K562 (cell line): ENCODE measurements around the gene OR10G8. TPM values are rescaled to one million over a fixed set of nuclear protein-coding genes. Genes with fewer than 3 reads are reported as not detected.

Experiments
- ATAC-seq: fragments of 200-7000 bp; cut with Tn5 transposase; 3 replicates; pipeline ENCODE4 v1.9.1; 2020; ENCODE audit warnings: moderate library complexity
- BruUV-seq: library from RNA; stranded (reverse); fragments of 400-500 nt; replicated peaks from 2 replicates; lab custom pipeline; 2021; lab: Mats Ljungman, UMichigan
- CTCF ChIA-PET: fragments of 300-600 bp; formaldehyde crosslinking; extraction: SDS; loops from one replicate; lab custom pipeline; 2021; ENCODE audit warnings: low intra/inter-chr PET ratio; lab: Yijun Ruan, JAX
- POLR2A ChIA-PET: fragments of 300-600, 350-650 bp; sonication (Branson Sonifier 250); formaldehyde crosslinking; extraction: SDS; loops from one replicate; lab custom pipeline; 2021; ENCODE audit warnings: antibody characterized with exemption, inconsistent platforms; lab: Yijun Ruan, JAX
- DNase-seq, 4 experiments: peaks; one replicate each; pipeline versions ENCODE4 v3.0.0 to v3.0.0-alpha.2; 2011 to 2018; ENCODE audit warnings: low spot score in 3 of 4, mixed read lengths in 3 of 4; ENCODE audit errors: extremely low read depth in 1 of 4
- FAIRE-seq: peaks from 2 replicates; lab custom pipeline; 2011; peaks lifted over from hg19 to GRCh38; lab: Jason Lieb, UNC
- H2AFZ ChIP-seq: 2 replicates; pipeline ENCODE4 v1.6.0; 2011; ENCODE audit warnings: low read depth, low read length, control low read depth, inconsistent platforms
- H3K27ac ChIP-seq: fragments of 200-600 bp; 3 replicates; pipeline ENCODE4 v1.8.0; 2011; ENCODE audit warnings: low read depth, mild to moderate bottlenecking, control low read depth, inconsistent platforms, low read length, moderate library complexity, mixed read lengths; ENCODE audit errors: extremely low read depth
- H3K27me3 ChIP-seq, 2 experiments: fragments of 300-600 bp in 1 of 2; 2 replicates in 1 of 2; 3 replicates in 1 of 2; pipeline versions ENCODE4 v1.6.0 to v1.8.0; 2011; ENCODE audit warnings: inconsistent platforms in 2 of 2, low read length in 2 of 2, mild to moderate bottlenecking in 1 of 2, mixed read lengths in 1 of 2, moderate library complexity in 1 of 2; ENCODE audit not compliant: control insufficient read depth in 2 of 2, insufficient read depth in 2 of 2
- H3K36me3 ChIP-seq: fragments of 300-600 bp; 3 replicates; pipeline ENCODE4 v1.8.0; 2011; ENCODE audit warnings: mild to moderate bottlenecking, low read length, inconsistent platforms; ENCODE audit not compliant: control insufficient read depth, insufficient read depth
- H3K4me1 ChIP-seq, 2 experiments: fragments of 200-600 bp in 1 of 2; replicated peaks in 1 of 2; 2 replicates in 1 of 2; 3 replicates in 1 of 2; pipeline versions ENCODE4 v1.5.1 to v1.8.0; 2011; ENCODE audit warnings: inconsistent platforms in 2 of 2, low read length in 2 of 2, mild to moderate bottlenecking in 1 of 2, mixed read lengths in 1 of 2, moderate library complexity in 1 of 2; ENCODE audit not compliant: control insufficient read depth in 2 of 2, insufficient read depth in 2 of 2
- H3K4me2 ChIP-seq: 2 replicates; pipeline ENCODE4 v1.6.1; 2011; ENCODE audit warnings: low read length, control low read depth, inconsistent platforms, mixed read lengths; ENCODE audit not compliant: insufficient read depth
- H3K4me3 ChIP-seq: fragments of 200-600 bp; sonication (generic), shearing (Covaris generic); 2 replicates; pipeline ENCODE4 v1.5.1; 2016; ENCODE audit warnings: control low read depth, inconsistent platforms
- H3K79me2 ChIP-seq: fragments of 200-600 bp; 3 replicates; pipeline ENCODE4 v1.8.0; 2011; ENCODE audit warnings: low read length, inconsistent platforms; ENCODE audit not compliant: control insufficient read depth, insufficient read depth
- H3K9ac ChIP-seq, 2 experiments: 2 replicates each; pipeline versions ENCODE4 v1.6.0 to v1.6.1; 2011; ENCODE audit warnings: low read depth in 2 of 2, low read length in 2 of 2, control low read depth in 1 of 2, inconsistent platforms in 1 of 2, mild to moderate bottlenecking in 1 of 2, mixed read lengths in 1 of 2; ENCODE audit not compliant: insufficient read depth in 1 of 2
- H3K9me1 ChIP-seq: one replicate; pipeline ENCODE4 v1.6.0; 2011; ENCODE audit warnings: inconsistent platforms, mild to moderate bottlenecking, low read length, moderate library complexity; ENCODE audit not compliant: control insufficient read depth, insufficient read depth
- H3K9me3 ChIP-seq: replicated peaks from 2 replicates; pipeline ENCODE4 v1.5.1; 2011; ENCODE audit warnings: low read depth, low read length, inconsistent platforms; ENCODE audit not compliant: control insufficient read depth, insufficient read depth
- H4K20me1 ChIP-seq: replicated peaks from 2 replicates; pipeline ENCODE4 v1.6.1; 2011; ENCODE audit warnings: low read length, inconsistent platforms, mixed read lengths; ENCODE audit not compliant: control insufficient read depth, insufficient read depth
- JUNB ChIP-seq: fragments of 450-650 bp; formaldehyde crosslinking; conservative IDR thresholded peaks from 2 replicates; pipeline ENCODE4 v1.4.0; 2020; ENCODE audit warnings: mild to moderate bottlenecking
- LARP7 ChIP-seq: fragments of 450-650 bp; IDR thresholded peaks from 2 replicates; pipeline ENCODE4 v1.6.1; 2016
- LCOR ChIP-seq: sonication (generic); formaldehyde crosslinking; IDR thresholded peaks from 2 replicates; pipeline ENCODE4 v1.8.0; 2022; ENCODE audit warnings: mild to moderate bottlenecking, missing genetic modification reagents
- LEF1 ChIP-seq: fragments of 450-650 bp; IDR thresholded peaks from 2 replicates; pipeline ENCODE4 v1.6.1; 2016; ENCODE audit warnings: mild to moderate bottlenecking
- RAD51 ChIP-seq: fragments of 450-650 bp; IDR thresholded peaks from 2 replicates; pipeline ENCODE4 v1.7.1; 2016; ENCODE audit warnings: low read depth, mild to moderate bottlenecking, borderline replicate concordance
- ZNF766 ChIP-seq: fragments of 200-800 bp; sonication (Bioruptor generic); conservative IDR thresholded peaks from 2 replicates; pipeline ENCODE4 v1.6.1; 2016; ENCODE audit warnings: missing genetic modification characterization, missing compliant biosample characterization
- WGBS: fragments of 100-300 bp; shearing (Covaris generic); methylation state at CpG from one replicate; pipeline ENCODE4 v1.1.6; 2016; ENCODE audit warnings: low coverage, mixed read lengths; ENCODE audit not compliant: insufficient coverage; ENCODE audit errors: missing lambda C conversion rate; 5-methylcytosine and 5-hydroxymethylcytosine counted together
- in situ Hi-C: fragments of 300-500 bp; cut with MboI; formaldehyde crosslinking; loops from 4 replicates; pipeline ENCODE4 v1.15.0; 2018; ENCODE audit warnings: inconsistent platforms, mixed read lengths
- intact Hi-C: fragments of 100-400 bp; cut with micrococcal nuclease; formaldehyde crosslinking; loops from 2 replicates; pipeline ENCODE4 v1.14.2; 2022
- polyA plus RNA-seq, 8 experiments: library from polyadenylated mRNA; depleted of rRNA in 4 of 8; stranded (reverse) in 5 of 8; unstranded in 3 of 8; fragments of >200 nt; fragmentation: Nextera tagmentation in 2 of 8; fragmentation: Illumina TruSeq in 1 of 8; extraction: Ambion mirVana in 2 of 8; extraction: Trizol in 1 of 8; gene quantifications; 2 replicates each; pipeline versions ENCODE4 v1.2.1 to v1.2.3, GENCODE V29; 2011 to 2014; ENCODE audit warnings: inconsistent platforms in 1 of 8, missing spikeins in 1 of 8
- total RNA-seq, 7 experiments: library from RNA; depleted of rRNA in 6 of 7; stranded (reverse); fragments of >200 nt in 6 of 7; fragmentation: Illumina TruSeq in 2 of 7; extraction: Trizol in 2 of 7; gene quantifications; 2 replicates each; pipeline versions ENCODE4 v1.2.1 to v1.2.3, GENCODE V29; 2011 to 2021; ENCODE audit warnings: low replicate concordance in 1 of 7
- TF ChIP-seq, protein P1 (sequence below): fragments of 250-450 bp; sonication (Bioruptor Pico); IDR thresholded peaks from 2 replicates; pipeline ENCODE4 v1.4.0; 2020
- TF ChIP-seq, protein P2 (sequence below): fragments of 200-400 bp; formaldehyde crosslinking; IDR thresholded peaks from 2 replicates; pipeline ENCODE4 v1.6.1; 2017; ENCODE audit warnings: mild to moderate bottlenecking, low read depth, low read length, moderate library complexity
- TF ChIP-seq, protein P3 (sequence below): fragments of 250-450 bp; sonication (Bioruptor Pico); IDR thresholded peaks from 2 replicates; pipeline ENCODE4 v1.8.0; 2022; ENCODE audit warnings: moderate library complexity, mild to moderate bottlenecking, inconsistent platforms

OR10G8 gene
- total and polyA plus RNA-seq, 9 of the 15 experiments (the other 6 are each of a cell fraction or from before 2014, with no cell fraction given): not detected

DNA sequence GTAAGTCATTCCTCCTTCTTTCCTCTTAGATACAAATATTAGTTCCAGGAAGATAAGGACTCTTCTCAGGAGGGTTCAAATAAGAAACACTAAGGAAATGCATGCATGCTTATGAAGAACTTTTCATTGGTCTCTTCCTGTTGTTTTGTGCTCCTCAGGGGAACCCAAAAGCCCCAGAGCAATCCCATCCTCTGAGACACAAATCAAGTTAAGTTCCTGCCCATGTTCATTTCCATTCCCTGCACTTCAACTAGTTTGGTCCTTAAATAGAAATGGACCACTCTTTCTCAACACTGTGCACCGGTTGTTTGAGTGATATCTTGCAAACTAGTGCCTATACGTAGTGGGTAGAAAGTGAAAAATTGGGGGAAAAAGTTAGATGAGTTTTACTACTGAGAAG, 13.9 kb upstream of the OR10G8 start, which contains the start of gene OR10G4:
Gene OR10G4, plus strand, starts transcription at position 301 of the 400 bp plus-strand sequence. CDS start 2,578 bp downstream, outside the sequence.
- POLR2A ChIA-PET: no interaction called here
- H3K27me3 ChIP-seq: no peaks in the 10 kb centered on the region
- H3K36me3 ChIP-seq: no peaks in the 10 kb centered on the region
- no peak for DNase-seq
- H3K4me2 ChIP-seq: no peak within 1 kb of the TSS
- TF ChIP-seq RAD51 (no peak), LCOR (CRISPR knock-in tag) (no peak), LARP7 (no peak), LEF1 (no peak), ZNF766 (CRISPR knock-in tag) (no peak), JUNB (CRISPR knock-in tag) (no peak)
- TF ChIP-seq, protein P1, sequence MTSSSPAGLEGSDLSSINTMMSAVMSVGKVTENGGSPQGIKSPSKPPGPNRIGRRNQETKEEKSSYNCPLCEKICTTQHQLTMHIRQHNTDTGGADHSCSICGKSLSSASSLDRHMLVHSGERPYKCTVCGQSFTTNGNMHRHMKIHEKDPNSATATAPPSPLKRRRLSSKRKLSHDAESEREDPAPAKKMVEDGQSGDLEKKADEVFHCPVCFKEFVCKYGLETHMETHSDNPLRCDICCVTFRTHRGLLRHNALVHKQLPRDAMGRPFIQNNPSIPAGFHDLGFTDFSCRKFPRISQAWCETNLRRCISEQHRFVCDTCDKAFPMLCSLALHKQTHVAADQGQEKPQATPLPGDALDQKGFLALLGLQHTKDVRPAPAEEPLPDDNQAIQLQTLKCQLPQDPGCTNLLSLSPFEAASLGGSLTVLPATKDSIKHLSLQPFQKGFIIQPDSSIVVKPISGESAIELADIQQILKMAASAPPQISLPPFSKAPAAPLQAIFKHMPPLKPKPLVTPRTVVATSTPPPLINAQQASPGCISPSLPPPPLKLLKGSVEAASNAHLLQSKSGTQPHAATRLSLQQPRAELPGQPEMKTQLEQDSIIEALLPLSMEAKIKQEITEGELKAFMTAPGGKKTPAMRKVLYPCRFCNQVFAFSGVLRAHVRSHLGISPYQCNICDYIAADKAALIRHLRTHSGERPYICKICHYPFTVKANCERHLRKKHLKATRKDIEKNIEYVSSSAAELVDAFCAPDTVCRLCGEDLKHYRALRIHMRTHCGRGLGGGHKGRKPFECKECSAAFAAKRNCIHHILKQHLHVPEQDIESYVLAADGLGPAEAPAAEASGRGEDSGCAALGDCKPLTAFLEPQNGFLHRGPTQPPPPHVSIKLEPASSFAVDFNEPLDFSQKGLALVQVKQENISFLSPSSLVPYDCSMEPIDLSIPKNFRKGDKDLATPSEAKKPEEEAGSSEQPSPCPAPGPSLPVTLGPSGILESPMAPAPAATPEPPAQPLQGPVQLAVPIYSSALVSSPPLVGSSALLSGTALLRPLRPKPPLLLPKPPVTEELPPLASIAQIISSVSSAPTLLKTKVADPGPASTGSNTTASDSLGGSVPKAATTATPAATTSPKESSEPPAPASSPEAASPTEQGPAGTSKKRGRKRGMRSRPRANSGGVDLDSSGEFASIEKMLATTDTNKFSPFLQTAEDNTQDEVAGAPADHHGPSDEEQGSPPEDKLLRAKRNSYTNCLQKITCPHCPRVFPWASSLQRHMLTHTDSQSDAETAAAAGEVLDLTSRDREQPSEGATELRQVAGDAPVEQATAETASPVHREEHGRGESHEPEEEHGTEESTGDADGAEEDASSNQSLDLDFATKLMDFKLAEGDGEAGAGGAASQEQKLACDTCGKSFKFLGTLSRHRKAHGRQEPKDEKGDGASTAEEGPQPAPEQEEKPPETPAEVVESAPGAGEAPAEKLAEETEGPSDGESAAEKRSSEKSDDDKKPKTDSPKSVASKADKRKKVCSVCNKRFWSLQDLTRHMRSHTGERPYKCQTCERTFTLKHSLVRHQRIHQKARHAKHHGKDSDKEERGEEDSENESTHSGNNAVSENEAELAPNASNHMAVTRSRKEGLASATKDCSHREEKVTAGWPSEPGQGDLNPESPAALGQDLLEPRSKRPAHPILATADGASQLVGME (CRISPR knock-in tag): no peak
- TF ChIP-seq, protein P2, sequence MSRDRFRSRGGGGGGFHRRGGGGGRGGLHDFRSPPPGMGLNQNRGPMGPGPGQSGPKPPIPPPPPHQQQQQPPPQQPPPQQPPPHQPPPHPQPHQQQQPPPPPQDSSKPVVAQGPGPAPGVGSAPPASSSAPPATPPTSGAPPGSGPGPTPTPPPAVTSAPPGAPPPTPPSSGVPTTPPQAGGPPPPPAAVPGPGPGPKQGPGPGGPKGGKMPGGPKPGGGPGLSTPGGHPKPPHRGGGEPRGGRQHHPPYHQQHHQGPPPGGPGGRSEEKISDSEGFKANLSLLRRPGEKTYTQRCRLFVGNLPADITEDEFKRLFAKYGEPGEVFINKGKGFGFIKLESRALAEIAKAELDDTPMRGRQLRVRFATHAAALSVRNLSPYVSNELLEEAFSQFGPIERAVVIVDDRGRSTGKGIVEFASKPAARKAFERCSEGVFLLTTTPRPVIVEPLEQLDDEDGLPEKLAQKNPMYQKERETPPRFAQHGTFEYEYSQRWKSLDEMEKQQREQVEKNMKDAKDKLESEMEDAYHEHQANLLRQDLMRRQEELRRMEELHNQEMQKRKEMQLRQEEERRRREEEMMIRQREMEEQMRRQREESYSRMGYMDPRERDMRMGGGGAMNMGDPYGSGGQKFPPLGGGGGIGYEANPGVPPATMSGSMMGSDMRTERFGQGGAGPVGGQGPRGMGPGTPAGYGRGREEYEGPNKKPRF: no peak
- TF ChIP-seq, protein P3, sequence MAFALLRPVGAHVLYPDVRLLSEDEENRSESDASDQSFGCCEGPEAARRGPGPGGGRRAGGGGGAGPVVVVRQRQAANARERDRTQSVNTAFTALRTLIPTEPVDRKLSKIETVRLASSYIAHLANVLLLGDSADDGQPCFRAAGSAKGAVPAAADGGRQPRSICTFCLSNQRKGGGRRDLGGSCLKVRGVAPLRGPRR (CRISPR knock-in tag): no peak
- TF ChIP-seq, all 486 proteins: peak for 0
- BruUV-seq: no TSS peak
- Histone ChIP-seq H3K9me3 (no peaks in the 10 kb centered on the region), H3K27ac (no peak within 1 kb of the TSS), H4K20me1 (no peaks in the 10 kb centered on the region), H3K79me2 (no peaks in the 10 kb centered on the region), H2AFZ (no peak within 1 kb of the TSS), H3K4me3 (no peak within 1 kb of the TSS), H3K4me1 (no peaks in the 10 kb centered on the region), H3K9me1 (no peaks in the 10 kb centered on the region), H3K9ac (no peak within 1 kb of the TSS)
- in situ Hi-C loops: no loop called here
- no peak for FAIRE-seq
- intact Hi-C loops: no loop called here
- CTCF ChIA-PET: no interaction called here
- 0% methylated on average over 2 of the region's 2 CpGs for WGBS
- no peak for ATAC-seq
